ENCODE measurements around the gene UGT3A1. TPM values are rescaled to one million over a fixed set of nuclear protein-coding genes. Genes with fewer than 3 reads are reported as not detected.

UGT3A1 gene
- total RNA-seq, 1 experiment from 2014 or later: not detected

DNA sequence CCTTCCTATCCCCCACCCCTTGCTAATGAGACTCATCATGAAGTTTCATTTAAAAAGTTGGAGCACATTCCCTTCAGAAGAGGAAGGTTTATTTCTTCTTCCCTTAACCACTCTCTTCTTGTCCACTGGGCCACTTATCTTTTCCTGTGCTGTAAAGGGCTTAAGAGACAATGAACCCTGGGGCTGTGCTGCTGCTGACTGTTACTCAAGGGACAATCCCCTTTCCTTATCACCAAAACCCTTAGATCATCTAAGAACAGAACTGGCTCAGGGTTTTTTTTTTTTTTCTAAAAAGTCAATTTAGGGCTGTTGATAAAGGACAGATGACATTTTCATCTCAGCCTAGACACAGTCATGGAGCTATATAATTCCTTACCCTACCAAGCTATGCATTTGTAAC is 82.4 kb downstream of the UGT3A1 start:
- CTCF ChIA-PET: no interaction called here
- BruUV-seq (replicated peaks): no TSS peak
- POLR2A ChIA-PET: no interaction called here

More for the DNA sequence above, 82.4 kb downstream of the UGT3A1 start:
- Histone ChIP-seq H3K4me2 (ENCODE audit: low read length) (no peak overlapping the region), H3K4me1 (ENCODE audit: control insufficient read depth in 1 of 2, insufficient read depth in 2 of 2, low read length in 2 of 2) (no peaks in the 10 kb centered on the region), H4K20me1 (ENCODE audit: insufficient read depth) (no peaks in the 10 kb centered on the region), H3K9ac (ENCODE audit: low read length) (no peak overlapping the region), H3K9me2 (ENCODE audit: insufficient read depth) (no peaks in the 10 kb centered on the region), H3K27me3 (ENCODE audit: insufficient read depth, low read length) (peaks cover 4% of the 10 kb centered on the region; the same call in 1 of the 2 replicates), H3K27ac (ENCODE audit: low read depth, low read length) (no peak overlapping the region), H3K4me3 (replicated peaks in 1 of 2; ENCODE audit: low read depth in 1 of 2, low read length in 2 of 2) (no peak overlapping the region), H3K9me3 (ENCODE audit: control insufficient read depth in 1 of 2, insufficient read depth in 1 of 2, low read depth in 1 of 2, low read length in 2 of 2) (no peaks in the 10 kb centered on the region), H3K79me2 (ENCODE audit: insufficient read depth, low read length) (no peaks in the 10 kb centered on the region), H2AFZ (ENCODE audit: low read depth, low read length, poor library complexity, severe bottlenecking) (no peak overlapping the region), H3K36me3 (ENCODE audit: control insufficient read depth in 1 of 2, insufficient read depth in 2 of 2, low read length in 2 of 2) (no peaks in the 10 kb centered on the region)
- ATAC-seq (no peak), DNase-seq (ENCODE audit: low read depth, low spot score) (no peak)
- RAD21 ChIA-PET (ENCODE audit: low non-redundant PET in 1 of 2, low total read pairs in 2 of 2, uncharacterized antibody in 2 of 2, unreplicated experiment in 2 of 2): no interaction called here
- intact Hi-C loops (cut with micrococcal nuclease): no loop called here
- no peak for TF ChIP-seq SRF (IDR thresholded peaks at IDR 0.05; ENCODE audit: low read depth)
- no peak for TF ChIP-seq EGR1 (IDR thresholded peaks at IDR 0.05; ENCODE audit: low read depth)
- TF ChIP-seq, protein P1, sequence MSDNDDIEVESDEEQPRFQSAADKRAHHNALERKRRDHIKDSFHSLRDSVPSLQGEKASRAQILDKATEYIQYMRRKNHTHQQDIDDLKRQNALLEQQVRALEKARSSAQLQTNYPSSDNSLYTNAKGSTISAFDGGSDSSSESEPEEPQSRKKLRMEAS (IDR thresholded peaks at IDR 0.05): no peak
- TF ChIP-seq CEBPB (IDR thresholded peaks at IDR 0.05; ENCODE audit: low read depth): no peak
- no peak for TF ChIP-seq FOSL1 (IDR thresholded peaks at IDR 0.05; ENCODE audit: low read depth)
- no peak for TF ChIP-seq ZNF274 (IDR thresholded peaks at IDR 0.05; ENCODE audit: low read depth, low read length)
- TF ChIP-seq, protein P2, sequence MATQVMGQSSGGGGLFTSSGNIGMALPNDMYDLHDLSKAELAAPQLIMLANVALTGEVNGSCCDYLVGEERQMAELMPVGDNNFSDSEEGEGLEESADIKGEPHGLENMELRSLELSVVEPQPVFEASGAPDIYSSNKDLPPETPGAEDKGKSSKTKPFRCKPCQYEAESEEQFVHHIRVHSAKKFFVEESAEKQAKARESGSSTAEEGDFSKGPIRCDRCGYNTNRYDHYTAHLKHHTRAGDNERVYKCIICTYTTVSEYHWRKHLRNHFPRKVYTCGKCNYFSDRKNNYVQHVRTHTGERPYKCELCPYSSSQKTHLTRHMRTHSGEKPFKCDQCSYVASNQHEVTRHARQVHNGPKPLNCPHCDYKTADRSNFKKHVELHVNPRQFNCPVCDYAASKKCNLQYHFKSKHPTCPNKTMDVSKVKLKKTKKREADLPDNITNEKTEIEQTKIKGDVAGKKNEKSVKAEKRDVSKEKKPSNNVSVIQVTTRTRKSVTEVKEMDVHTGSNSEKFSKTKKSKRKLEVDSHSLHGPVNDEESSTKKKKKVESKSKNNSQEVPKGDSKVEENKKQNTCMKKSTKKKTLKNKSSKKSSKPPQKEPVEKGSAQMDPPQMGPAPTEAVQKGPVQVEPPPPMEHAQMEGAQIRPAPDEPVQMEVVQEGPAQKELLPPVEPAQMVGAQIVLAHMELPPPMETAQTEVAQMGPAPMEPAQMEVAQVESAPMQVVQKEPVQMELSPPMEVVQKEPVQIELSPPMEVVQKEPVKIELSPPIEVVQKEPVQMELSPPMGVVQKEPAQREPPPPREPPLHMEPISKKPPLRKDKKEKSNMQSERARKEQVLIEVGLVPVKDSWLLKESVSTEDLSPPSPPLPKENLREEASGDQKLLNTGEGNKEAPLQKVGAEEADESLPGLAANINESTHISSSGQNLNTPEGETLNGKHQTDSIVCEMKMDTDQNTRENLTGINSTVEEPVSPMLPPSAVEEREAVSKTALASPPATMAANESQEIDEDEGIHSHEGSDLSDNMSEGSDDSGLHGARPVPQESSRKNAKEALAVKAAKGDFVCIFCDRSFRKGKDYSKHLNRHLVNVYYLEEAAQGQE (IDR thresholded peaks at IDR 0.05; ENCODE audit: low read depth): no peak
- no peak for TF ChIP-seq TCF7L2 (IDR thresholded peaks at IDR 0.05; ENCODE audit: borderline replicate concordance, extremely low read depth, insufficient read depth, insufficient read length)
- TF ChIP-seq CBX3 (IDR thresholded peaks at IDR 0.05; ENCODE audit: low read depth): no peak
- TF ChIP-seq, protein P3, sequence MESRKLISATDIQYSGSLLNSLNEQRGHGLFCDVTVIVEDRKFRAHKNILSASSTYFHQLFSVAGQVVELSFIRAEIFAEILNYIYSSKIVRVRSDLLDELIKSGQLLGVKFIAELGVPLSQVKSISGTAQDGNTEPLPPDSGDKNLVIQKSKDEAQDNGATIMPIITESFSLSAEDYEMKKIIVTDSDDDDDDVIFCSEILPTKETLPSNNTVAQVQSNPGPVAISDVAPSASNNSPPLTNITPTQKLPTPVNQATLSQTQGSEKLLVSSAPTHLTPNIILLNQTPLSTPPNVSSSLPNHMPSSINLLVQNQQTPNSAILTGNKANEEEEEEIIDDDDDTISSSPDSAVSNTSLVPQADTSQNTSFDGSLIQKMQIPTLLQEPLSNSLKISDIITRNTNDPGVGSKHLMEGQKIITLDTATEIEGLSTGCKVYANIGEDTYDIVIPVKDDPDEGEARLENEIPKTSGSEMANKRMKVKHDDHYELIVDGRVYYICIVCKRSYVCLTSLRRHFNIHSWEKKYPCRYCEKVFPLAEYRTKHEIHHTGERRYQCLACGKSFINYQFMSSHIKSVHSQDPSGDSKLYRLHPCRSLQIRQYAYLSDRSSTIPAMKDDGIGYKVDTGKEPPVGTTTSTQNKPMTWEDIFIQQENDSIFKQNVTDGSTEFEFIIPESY (IDR thresholded peaks at IDR 0.05; ENCODE audit: extremely low read depth, insufficient replicate concordance, low read length): no peak
- TF ChIP-seq POLR2A (IDR thresholded peaks at IDR 0.05; ENCODE audit: borderline replicate concordance, extremely low read depth, insufficient read depth, insufficient read length): no peak
- no peak for TF ChIP-seq POLR2AphosphoS5 (IDR thresholded peaks at IDR 0.05; ENCODE audit: low read depth, low read length)
- no peak for TF ChIP-seq SP1 (IDR thresholded peaks at IDR 0.05; ENCODE audit: low read depth)
- no peak for TF ChIP-seq JUND (IDR thresholded peaks at IDR 0.05)
- TF ChIP-seq, protein P4, sequence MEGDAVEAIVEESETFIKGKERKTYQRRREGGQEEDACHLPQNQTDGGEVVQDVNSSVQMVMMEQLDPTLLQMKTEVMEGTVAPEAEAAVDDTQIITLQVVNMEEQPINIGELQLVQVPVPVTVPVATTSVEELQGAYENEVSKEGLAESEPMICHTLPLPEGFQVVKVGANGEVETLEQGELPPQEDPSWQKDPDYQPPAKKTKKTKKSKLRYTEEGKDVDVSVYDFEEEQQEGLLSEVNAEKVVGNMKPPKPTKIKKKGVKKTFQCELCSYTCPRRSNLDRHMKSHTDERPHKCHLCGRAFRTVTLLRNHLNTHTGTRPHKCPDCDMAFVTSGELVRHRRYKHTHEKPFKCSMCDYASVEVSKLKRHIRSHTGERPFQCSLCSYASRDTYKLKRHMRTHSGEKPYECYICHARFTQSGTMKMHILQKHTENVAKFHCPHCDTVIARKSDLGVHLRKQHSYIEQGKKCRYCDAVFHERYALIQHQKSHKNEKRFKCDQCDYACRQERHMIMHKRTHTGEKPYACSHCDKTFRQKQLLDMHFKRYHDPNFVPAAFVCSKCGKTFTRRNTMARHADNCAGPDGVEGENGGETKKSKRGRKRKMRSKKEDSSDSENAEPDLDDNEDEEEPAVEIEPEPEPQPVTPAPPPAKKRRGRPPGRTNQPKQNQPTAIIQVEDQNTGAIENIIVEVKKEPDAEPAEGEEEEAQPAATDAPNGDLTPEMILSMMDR (IDR thresholded peaks at IDR 0.05 in 2 of 3, conservative IDR thresholded peaks at IDR 0.05 in 1 of 3; ENCODE audit: borderline replicate concordance in 1 of 3, insufficient read depth in 1 of 3, low read depth in 2 of 3, low read length in 2 of 3): no peak
- no peak for TF ChIP-seq ELF1 (IDR thresholded peaks at IDR 0.05; ENCODE audit: borderline replicate concordance, low read depth)
- TF ChIP-seq, protein P5, sequence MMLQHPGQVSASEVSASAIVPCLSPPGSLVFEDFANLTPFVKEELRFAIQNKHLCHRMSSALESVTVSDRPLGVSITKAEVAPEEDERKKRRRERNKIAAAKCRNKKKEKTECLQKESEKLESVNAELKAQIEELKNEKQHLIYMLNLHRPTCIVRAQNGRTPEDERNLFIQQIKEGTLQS (IDR thresholded peaks at IDR 0.05): no peak
- TF ChIP-seq RAD21 (IDR thresholded peaks at IDR 0.05; ENCODE audit: low read depth): no peak
- no peak for TF ChIP-seq EZH2 (IDR thresholded peaks at IDR 0.05)
- no peak for TF ChIP-seq YY1 (IDR thresholded peaks at IDR 0.05; ENCODE audit: extremely low read depth, insufficient replicate concordance, low read depth, low read length)
